HG03432 (cell line): ENCODE data around the gene TMEM97.
A peak's percentile ranks its signal among the peaks of the same experiment; 100 is the strongest.

Experiments used
- ATAC-seq: cut with Tn5 transposase; IDR thresholded peaks from one replicate; pipeline ENCODE4 v1.9.1; 2021; ENCODE audit warnings: mild to moderate bottlenecking, moderate library complexity; ENCODE audit not compliant: unreplicated experiment

TMEM97 gene

DNA sequence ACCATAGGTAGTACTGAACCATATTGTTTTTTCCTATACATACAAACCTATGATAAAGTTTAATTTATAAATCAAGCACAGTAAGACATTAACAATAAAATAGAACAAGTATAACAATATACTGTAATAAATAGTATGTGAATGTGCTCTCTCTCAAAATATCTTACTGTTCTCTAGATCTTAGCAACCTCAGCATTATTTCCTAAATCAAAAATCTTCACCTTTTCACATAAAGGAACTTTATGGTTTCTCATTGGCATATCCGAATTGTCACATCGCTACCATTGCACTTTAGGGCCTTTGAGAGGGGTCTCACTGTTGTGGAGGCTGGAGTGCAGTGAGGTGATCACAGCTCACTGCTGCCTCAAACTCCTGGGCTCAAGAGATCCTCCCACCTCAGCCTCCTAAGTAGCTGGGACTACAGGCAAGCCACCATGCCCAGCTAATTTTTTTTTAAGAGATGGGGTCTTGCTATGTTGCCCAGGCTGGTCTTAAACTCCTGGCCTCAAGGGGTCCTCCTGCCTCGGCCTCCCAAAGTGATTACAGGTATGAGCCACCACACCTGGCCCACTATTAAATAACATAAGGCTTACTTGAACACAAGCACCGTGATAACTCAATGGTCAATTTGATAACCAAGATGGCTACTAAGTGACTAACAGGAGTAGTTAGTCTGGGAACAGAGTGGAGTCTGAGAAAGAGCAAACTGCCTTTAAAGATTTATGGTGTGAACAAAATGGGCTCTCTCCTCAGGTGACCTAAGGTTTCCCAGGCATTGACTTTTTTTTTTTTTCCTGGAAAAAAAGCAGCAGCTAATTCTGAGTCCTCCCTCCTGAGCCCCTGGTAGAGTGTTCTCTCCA, 2.9 kb upstream of the TMEM97 start:
- ATAC-seq: no peak

- ATAC-seq: no peak
These were observed 1.7 kb upstream of the TMEM97 start for GRCh38 chr17:28317099-28317965.

DNA sequence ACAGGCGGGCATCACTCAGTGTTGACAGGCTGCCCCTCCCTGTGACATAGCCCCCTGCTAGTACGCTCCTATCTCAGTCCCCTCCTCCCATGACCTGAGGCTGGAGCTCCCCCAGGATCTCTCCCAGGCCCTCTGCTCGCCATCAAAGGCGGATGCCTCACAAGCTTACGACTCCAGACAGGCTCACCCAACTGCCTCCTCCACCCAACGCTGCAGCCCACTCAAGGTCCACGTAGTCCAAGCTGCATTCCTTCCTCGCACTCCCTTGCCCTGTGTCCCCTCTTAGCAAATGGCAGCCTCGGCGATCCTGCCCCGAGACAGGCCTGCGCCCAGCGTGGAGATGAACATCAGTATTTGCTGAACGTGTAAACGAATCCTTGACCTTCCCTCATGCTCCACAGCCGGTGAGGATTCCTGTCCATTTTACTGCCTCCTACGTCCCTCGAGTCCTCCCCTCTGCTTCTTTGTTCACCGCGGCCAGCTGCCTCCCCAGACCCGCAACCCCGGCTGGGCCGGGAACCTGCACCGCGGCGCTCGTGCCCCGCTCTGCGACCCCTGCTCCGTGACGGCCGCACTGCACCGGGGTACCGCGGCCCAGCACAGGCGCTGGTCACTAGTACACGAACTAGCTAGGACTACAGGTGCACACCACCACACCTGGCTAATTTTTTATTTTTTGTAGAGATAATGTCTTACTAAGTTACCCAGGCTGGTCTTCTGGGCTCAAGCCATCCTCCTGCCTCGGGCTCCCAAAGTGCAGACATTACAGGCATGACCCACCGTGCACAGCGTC, 838 bp upstream of the TMEM97 start:
- peak; percentile 5 for ATAC-seq

GRCh38 chr17:28319598-28319935, 567 bp downstream of the TMEM97 start:
- ATAC-seq: no peak

DNA sequence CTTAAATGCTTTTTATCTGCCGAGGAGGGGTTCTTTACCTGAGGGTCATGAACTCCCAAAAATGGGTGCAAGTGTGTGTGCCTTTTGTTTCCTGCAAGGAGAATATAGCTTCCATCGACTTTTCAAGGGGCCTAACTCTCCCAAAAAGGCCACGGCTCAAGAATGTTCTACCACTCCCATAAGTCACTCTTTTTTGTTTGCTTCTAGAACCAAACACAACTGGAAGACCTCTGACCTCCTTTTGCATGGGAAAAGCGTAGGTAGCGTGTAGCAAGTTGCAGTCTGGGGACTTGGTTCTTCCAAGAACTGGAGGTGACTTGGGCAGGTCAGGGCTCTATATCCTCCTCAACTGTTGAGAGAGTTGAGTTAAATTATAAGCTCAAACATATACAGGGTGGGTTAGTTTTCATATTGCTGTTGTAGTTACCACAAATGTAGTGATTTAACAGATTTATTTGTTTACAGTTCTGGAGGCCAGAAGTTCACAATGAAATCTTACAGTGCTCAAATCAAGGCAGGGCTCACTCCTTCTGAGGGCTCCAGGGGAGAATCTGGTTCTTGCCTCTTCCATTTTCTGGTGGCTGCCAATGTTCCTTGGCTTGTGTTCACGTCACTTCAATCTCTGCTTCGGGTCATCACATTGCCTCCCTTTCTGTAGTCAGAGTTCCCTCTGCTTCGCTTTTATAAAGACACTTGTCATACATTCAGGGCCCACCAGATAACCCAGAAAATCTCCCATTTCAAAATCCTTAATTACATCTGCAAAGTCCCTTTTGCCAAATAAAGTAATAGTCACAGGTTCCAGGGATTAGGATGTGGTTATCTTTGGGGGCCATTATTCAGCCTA, 1.4 kb downstream of the TMEM97 start:
- no peak for ATAC-seq

DNA sequence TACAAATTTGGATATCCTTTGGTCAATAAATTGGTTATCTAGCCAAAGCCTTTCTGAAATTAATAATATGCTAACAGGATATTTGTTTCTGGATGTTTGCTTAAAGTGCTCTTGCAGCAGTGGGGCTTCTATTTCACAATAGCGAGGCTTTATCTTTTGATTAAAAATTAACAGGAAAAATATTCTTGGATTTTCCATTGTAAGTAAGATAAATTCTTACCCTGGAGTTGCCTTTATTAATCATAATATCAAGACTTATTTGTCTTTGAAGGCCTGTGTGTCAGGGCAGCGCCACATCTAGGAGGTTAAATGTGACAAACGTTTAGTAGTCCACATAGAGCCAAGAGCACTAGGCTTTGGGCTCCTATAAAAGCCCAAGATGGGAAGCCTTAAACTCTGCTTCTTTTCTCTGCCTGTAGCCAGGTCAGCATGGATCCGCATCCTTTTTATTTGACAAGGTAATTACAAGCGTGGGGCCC, 5.3 kb downstream of the TMEM97 start:
- ATAC-seq: no peak

DNA sequence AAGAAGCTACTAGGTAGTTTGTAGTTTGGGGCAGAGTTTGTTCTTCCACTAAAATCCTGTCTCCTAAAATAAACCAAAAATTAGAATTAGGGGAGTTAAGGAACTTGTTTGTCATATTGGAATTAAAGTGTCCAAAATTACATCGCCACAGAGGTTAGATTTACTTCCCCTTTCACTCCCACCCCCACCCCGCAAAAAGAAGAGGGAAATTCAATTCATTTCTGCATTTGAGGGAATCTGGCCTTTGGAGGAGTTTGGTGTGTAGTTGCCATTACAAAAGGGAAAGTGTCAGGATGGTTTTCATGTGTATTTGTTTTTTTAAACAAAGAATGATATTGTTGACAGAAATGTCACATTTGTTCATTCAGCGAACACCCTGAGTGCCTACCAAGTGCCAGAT, 5.8 kb downstream of the TMEM97 start:
- ATAC-seq: no peak

DNA sequence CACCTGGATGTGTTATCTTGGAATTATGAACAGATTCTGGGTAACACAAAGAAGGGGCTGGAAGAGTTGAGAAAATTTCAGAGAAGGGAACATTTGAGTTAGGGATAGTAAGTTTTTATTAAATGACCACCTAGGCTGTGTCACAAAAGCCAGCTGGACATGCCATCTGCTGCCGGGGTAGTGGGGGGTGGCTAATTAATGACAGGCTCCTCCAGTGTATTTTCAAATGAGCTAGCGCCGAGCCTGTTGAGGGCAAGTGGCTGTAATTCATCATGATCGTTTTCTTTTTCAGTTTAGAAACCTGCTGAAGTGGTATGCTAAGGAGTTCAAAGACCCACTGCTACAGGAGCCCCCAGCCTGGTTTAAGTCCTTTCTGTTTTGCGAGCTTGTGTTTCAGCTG, 6.2 kb downstream of the TMEM97 start:
- no peak for ATAC-seq

DNA sequence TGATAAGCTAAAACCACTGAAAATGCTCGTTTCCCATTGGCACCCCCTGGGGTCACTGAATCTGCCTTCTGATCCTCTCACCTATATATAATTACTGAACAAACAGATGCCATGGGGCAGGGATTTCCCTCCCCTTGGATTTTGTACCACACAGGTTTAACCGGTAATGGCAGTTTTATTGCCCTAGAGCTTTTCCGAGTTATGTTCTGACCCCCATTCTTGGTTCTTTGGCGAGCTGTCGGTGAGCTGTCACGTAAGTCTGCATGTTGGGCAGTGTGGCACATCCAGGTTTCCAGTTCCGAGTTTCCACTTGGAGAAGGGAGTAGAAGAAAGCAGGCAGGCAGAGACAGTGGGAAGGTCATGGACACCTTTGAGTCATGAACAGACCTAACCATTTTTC, 7.1 kb downstream of the TMEM97 start:
- ATAC-seq: no peak

DNA sequence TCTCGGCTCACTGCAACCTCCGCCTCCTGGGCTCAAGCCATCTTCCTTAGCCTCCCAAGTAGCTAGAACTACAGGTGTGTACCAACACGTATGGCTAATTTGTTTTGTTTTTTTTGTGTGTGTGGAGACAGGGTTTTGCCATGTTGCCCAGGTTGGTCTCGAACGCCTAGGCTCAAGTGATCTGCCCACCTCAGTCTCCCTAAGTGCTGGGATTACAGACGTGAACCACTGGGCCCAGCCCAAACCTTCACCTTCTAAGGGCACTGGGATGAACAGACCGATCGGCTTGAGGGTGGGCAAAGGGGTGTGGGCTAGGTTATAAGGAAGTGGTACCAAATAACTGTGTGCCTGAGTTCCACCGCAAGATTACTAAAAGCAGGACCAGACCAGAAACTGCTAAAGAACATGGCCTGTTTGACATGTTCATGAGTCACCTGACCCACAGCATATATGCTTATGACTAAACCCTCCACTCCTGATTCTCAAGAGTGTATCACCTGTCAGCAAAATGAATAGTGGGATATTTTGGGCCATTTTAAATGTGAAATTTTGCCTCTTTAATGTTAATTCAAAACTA, 8.1 kb downstream of the TMEM97 start:
- ATAC-seq: no peak

- ATAC-seq: no peak
These were observed 8.7 kb downstream of the TMEM97 start for GRCh38 chr17:28327709-28328108.

DNA sequence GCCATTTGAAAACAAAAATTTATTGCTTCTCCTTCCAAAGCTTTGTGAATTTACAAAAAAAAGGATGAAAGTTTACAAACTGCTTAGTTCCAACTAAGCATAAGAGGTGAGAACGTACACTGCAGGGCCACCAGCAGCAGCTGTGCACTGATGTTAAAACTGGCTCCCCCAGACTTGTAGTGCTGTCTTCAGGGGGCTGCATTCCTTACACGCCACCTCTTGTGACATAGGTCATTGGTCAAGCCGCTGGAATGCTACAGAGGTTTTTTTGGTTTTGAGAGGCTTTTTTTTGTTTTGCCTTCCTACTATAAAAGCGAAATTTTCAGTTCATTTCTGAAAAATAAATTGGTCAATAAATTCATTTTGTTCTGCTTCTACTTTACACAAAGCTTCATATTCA, 9.3 kb downstream of the TMEM97 start:
- ATAC-seq: no peak

- no peak for ATAC-seq
These were observed 11.7 kb downstream of the TMEM97 start for GRCh38 chr17:28330671-28331070.

DNA sequence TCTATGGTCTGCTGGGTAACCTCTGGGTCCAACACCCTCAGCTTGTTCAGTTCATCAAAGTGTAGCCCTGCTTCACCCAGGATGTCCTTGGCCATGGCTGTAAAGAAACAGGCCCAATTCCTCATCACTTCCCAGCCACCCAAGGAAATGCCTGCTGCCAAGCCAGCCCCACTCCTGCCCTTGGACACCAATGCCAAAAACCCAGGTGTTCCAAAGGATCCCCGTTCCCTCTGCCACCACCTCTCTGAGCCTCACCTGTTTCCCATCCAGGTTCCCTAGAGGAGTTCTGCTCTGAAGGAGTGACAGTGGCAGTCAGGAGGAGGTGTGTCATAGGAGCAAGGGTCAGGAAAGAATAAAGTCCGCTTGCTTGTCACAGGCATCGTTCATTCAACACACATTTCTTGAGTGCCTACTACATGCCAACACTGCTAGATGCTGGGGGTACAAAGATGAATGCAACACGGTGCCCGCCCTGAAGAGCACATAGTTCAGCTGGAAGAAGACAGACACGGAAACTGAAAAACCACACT, 13.0 kb downstream of the TMEM97 start:
- no peak for ATAC-seq

DNA sequence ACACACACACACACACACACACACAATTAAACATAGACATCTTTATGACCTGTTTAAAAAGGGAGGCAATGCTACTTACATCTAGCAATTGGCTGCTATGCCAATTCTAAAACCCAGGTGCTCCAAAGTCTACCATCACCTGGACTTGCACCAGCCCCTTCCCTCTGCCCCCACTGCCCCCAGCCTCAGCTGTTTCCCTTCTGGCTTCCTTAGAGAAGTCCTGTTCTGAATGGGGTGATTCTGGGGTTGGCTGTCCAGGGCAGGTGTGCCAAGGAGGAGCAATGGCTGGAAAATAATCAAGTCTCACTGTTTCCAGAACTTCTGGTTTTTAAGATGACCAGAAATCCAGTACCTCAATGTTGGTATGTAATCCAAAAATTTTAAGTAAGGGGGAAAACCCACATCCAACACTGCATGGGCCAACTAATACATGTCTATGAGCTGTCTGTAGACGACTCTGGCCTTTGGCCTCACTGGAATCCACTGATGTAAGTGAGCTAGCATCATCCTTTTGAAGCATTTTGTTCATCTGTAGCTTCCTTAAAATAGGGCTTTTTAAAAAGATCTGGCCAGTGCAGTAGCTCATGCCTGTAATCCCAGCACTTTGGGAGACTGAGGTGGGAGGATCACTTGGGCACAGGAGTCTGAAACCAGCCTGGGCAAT, 14.2 kb downstream of the TMEM97 start:
- ATAC-seq: no peak

DNA sequence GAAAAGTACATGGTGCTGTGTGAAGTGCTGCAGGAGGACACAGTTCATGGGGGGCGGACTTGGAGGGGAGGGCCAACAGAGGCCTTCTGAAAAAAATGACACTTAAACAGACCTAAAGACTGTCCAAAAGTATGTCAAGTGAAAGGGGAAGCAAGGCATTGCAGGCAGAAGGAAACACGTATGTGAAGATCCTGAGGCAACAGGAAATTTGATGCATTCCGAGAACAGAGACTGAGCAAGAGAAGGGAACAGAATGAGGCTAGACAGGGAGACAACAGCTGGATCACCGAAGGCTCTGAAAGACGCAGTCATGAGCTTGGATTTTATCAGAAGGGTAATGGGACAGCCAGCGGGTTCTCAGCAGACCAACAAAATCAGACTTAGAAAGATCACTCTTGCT, 15.2 kb downstream of the TMEM97 start:
- ATAC-seq: no peak

GRCh38 chr17:28334666-28335200, 15.7 kb downstream of the TMEM97 start:
- ATAC-seq: no peak

GRCh38 chr17:28335201-28335958, 16.4 kb downstream of the TMEM97 start, which contains the start of the genes IFT20 and TNFAIP1:
Gene IFT20, minus strand, starts transcription at chr17:28335472. Its CDS starts 3,487 bp downstream, at chr17:28331985.
Gene TNFAIP1, plus strand, starts transcription at chr17:28335761. Its CDS starts 3,761 bp downstream, at chr17:28339522.
- peak; percentile 94 for ATAC-seq
